GM12878 (cell line): ENCODE measurements around the gene TNXB. TPM values are rescaled to one million over a fixed set of nuclear protein-coding genes. Genes with fewer than 3 reads are reported as not detected.

Experiments used
- ATAC-seq: fragments of 200-7000 bp; cut with Tn5 transposase; 3 replicates; pipeline ENCODE4 v1.9.1; 2020; ENCODE audit warnings: mild to moderate bottlenecking, moderate library complexity
- BruUV-seq: library from RNA; stranded (reverse); fragments of 400-500 nt; replicated peaks from 2 replicates; lab custom pipeline; 2021; lab: Mats Ljungman, UMichigan
- CTCF ChIA-PET: fragments of 300-600 bp; sonication (Branson Sonifier 250); formaldehyde crosslinking; extraction: SDS; loops from one replicate; lab custom pipeline; 2021; ENCODE audit warnings: inconsistent platforms; lab: Yijun Ruan, JAX
- POLR2A ChIA-PET: fragments of 350-600 bp; formaldehyde crosslinking; extraction: SDS; loops from one replicate; lab custom pipeline; 2021; ENCODE audit warnings: inconsistent platforms; lab: Charles Lee
- RAD21 ChIA-PET: fragments of 300-600 bp; sonication (Branson Sonifier 250); formaldehyde crosslinking; loops from one replicate; lab custom pipeline; 2023; ENCODE audit warnings: antibody characterized with exemption; ENCODE audit not compliant: unreplicated experiment; lab: Charles Lee
- SMC1A ChIA-PET: fragments of 300-600 bp; sonication (Branson Sonifier 250); formaldehyde crosslinking; loops from one replicate; lab custom pipeline; 2023; ENCODE audit not compliant: unreplicated experiment, uncharacterized antibody; lab: Charles Lee
- DNase-seq: peaks from one replicate; pipeline ENCODE4 v3.0.0-alpha.2; 2011; ENCODE audit warnings: low read depth, low spot score
- FAIRE-seq: peaks from 3 replicates; lab custom pipeline; 2011; peaks lifted over from hg19 to GRCh38; lab: Jason Lieb, UNC
- H2AFZ ChIP-seq: 2 replicates; pipeline ENCODE4 v1.6.0; 2011; ENCODE audit warnings: low read depth, low read length, control low read depth; ENCODE audit not compliant: control insufficient read depth
- H3K27ac ChIP-seq: 2 replicates; pipeline ENCODE4 v1.5.1; 2011; ENCODE audit warnings: control low read depth; ENCODE audit not compliant: control insufficient read depth, insufficient read depth
- H3K27me3 ChIP-seq, 2 experiments: replicated peaks in 1 of 2; 2 replicates each; pipeline versions ENCODE4 v1.6.0 to v1.6.1; 2011; ENCODE audit warnings: low read length in 1 of 2; ENCODE audit not compliant: control insufficient read depth in 2 of 2, insufficient read depth in 2 of 2
- H3K36me3 ChIP-seq, 2 experiments: 2 replicates each; pipeline ENCODE4 v1.5.1; 2011; ENCODE audit warnings: low read length in 1 of 2; ENCODE audit not compliant: control insufficient read depth in 2 of 2, insufficient read depth in 2 of 2
- H3K4me1 ChIP-seq: 2 replicates; pipeline ENCODE4 v1.6.1; 2011; ENCODE audit warnings: mild to moderate bottlenecking, low read length, moderate library complexity, mixed read lengths; ENCODE audit not compliant: control insufficient read depth, insufficient read depth
- H3K4me2 ChIP-seq: 2 replicates; pipeline ENCODE4 v1.6.0; 2011; ENCODE audit warnings: control low read depth; ENCODE audit not compliant: control insufficient read depth, insufficient read depth
- H3K4me3 ChIP-seq: fragments of 200-600 bp; sonication (generic); 2 replicates; pipeline ENCODE4 v1.5.1; 2016
- H3K79me2 ChIP-seq: 2 replicates; pipeline ENCODE4 v1.6.0; 2011; ENCODE audit warnings: low read length; ENCODE audit not compliant: control insufficient read depth, insufficient read depth
- H3K9ac ChIP-seq: 2 replicates; pipeline ENCODE4 v1.8.0; 2011; ENCODE audit warnings: low read length, control low read depth, mixed read lengths; ENCODE audit not compliant: control insufficient read depth, insufficient read depth
- H3K9me3 ChIP-seq: replicated peaks from 3 replicates; pipeline ENCODE4 v1.5.1; 2011; ENCODE audit warnings: mild to moderate bottlenecking, low read length; ENCODE audit not compliant: control insufficient read depth, insufficient read depth
- H4K20me1 ChIP-seq: 2 replicates; pipeline ENCODE4 v1.6.0; 2011; ENCODE audit not compliant: control insufficient read depth, insufficient read depth
- BHLHE40 ChIP-seq, 2 experiments: fragments of 450-650 bp in 1 of 2; IDR thresholded peaks; 2 replicates each; pipeline ENCODE4 v1.6.1; 2011 to 2017; ENCODE audit warnings: low read depth in 2 of 2, borderline replicate concordance in 1 of 2, improper control_type of control experiment in 1 of 2, low read length in 1 of 2, mild to moderate bottlenecking in 1 of 2
- DPF2 ChIP-seq: fragments of 450-650 bp; IDR thresholded peaks from 2 replicates; pipeline ENCODE4 v1.6.1; 2017; ENCODE audit warnings: mild to moderate bottlenecking
- FOS ChIP-seq: IDR thresholded peaks from 3 replicates; pipeline ENCODE4 v1.6.1; 2011; ENCODE audit warnings: borderline replicate concordance; ENCODE audit not compliant: insufficient read length; ENCODE audit errors: extremely low read depth
- FOXK2 ChIP-seq: fragments of 450-650 bp; IDR thresholded peaks from 2 replicates; pipeline ENCODE4 v1.6.1; 2017; ENCODE audit warnings: mild to moderate bottlenecking, moderate library complexity
- HDGF ChIP-seq: fragments of 450-650 bp; IDR thresholded peaks from 2 replicates; pipeline ENCODE4 v1.6.1; 2016; ENCODE audit warnings: antibody characterized with exemption
- IKZF1 ChIP-seq: fragments of 450-650 bp; conservative IDR thresholded peaks from 2 replicates; pipeline ENCODE4 v1.6.1; 2017; ENCODE audit warnings: antibody characterized with exemption, mild to moderate bottlenecking
- JUNB ChIP-seq: IDR thresholded peaks from 2 replicates; pipeline ENCODE4 v1.6.1; 2016; ENCODE audit warnings: antibody characterized with exemption, mild to moderate bottlenecking
- POLR2A ChIP-seq: IDR thresholded peaks from 2 replicates; pipeline ENCODE4 v1.6.1; 2011; ENCODE audit warnings: low read depth, mild to moderate bottlenecking, low read length
- POU2F2 ChIP-seq: IDR thresholded peaks from 3 replicates; pipeline ENCODE4 v1.6.1; 2011; ENCODE audit warnings: low read depth, mild to moderate bottlenecking, low read length, borderline replicate concordance
- RAD21 ChIP-seq: IDR thresholded peaks from 2 replicates; pipeline ENCODE4 v1.6.1; 2011; ENCODE audit warnings: mild to moderate bottlenecking, low read depth, low read length, moderate library complexity; ENCODE audit not compliant: insufficient read depth
- REST ChIP-seq: IDR thresholded peaks from 2 replicates; pipeline ENCODE4 v1.6.1; 2012; ENCODE audit warnings: mild to moderate bottlenecking, low read depth, low read length
- TCF12 ChIP-seq: IDR thresholded peaks from 2 replicates; pipeline ENCODE4 v1.6.1; 2011; ENCODE audit warnings: low read depth, mild to moderate bottlenecking, low read length
- TCF3 ChIP-seq: IDR thresholded peaks from 2 replicates; pipeline ENCODE4 v1.6.1; 2012; ENCODE audit warnings: low read depth, mild to moderate bottlenecking, low read length, borderline replicate concordance; ENCODE audit not compliant: insufficient read depth
- WGBS: methylation state at CpG from one replicate; pipeline ENCODE4 v1.1.6; 2016; ENCODE audit warnings: low lambda C conversion rate; ENCODE audit not compliant: insufficient replicate concordance, insufficient coverage; ENCODE audit errors: missing lambda C conversion rate; 5-methylcytosine and 5-hydroxymethylcytosine counted together
- in situ Hi-C: fragments of 300-500 bp; cut with MboI; formaldehyde crosslinking; loops from 9 replicates; pipeline ENCODE4 v1.14.3; 2018; ENCODE audit warnings: mixed read lengths
- intact Hi-C: fragments of 100-400 bp; cut with micrococcal nuclease; formaldehyde crosslinking; loops from one replicate; pipeline ENCODE4 v1.14.2; 2022; ENCODE audit not compliant: unreplicated experiment
- polyA plus RNA-seq, 11 experiments: library from polyadenylated mRNA; depleted of rRNA in 4 of 11; unstranded in 6 of 11; stranded (reverse) in 5 of 11; fragments of >200 nt; fragmentation: Nextera tagmentation in 4 of 11; fragmentation: Illumina TruSeq in 1 of 11; extraction: Ambion mirVana in 4 of 11; extraction: Trizol in 1 of 11; gene quantifications; 1 replicate in 1 of 11; 2 replicates in 10 of 11; pipeline versions ENCODE4 v1.2.1 to v1.2.3, GENCODE V29; 2011 to 2016; ENCODE audit warnings: inconsistent platforms in 2 of 11, missing spikeins in 2 of 11, low read depth in 1 of 11
- total RNA-seq, 4 experiments: library from RNA; depleted of rRNA in 3 of 4; stranded (reverse); fragments of >200 nt in 3 of 4; fragmentation: Illumina TruSeq in 1 of 4; extraction: Trizol in 1 of 4; gene quantifications; 2 replicates each; pipeline versions ENCODE4 v1.2.1 to v1.2.3, GENCODE V29; 2013 to 2021
- TF ChIP-seq, protein P1 (sequence below): fragments of 450-650 bp; conservative IDR thresholded peaks from 2 replicates; pipeline ENCODE4 v1.6.1; 2017; ENCODE audit warnings: mild to moderate bottlenecking, moderate library complexity
- TF ChIP-seq, protein P2 (sequence below), 3 experiments: IDR thresholded peaks in 2 of 3; conservative IDR thresholded peaks in 1 of 3; 2 replicates each; pipeline ENCODE4 v1.5.1; 2011; ENCODE audit warnings: low read depth in 3 of 3, low read length in 3 of 3, mild to moderate bottlenecking in 3 of 3, control low read depth in 2 of 3, moderate library complexity in 2 of 3, inconsistent platforms in 1 of 3, mixed read lengths in 1 of 3; ENCODE audit not compliant: control insufficient read depth in 2 of 3, insufficient read depth in 1 of 3; ENCODE audit errors: extremely low read depth in 1 of 3

Gene TNXB
- total and polyA plus RNA-seq, 10 of the 15 experiments (the other 5 are each of a cell fraction or from before 2014, with no cell fraction given) = 0.03 to 2.5 (median 0.68) TPM; not detected in 2

DNA sequence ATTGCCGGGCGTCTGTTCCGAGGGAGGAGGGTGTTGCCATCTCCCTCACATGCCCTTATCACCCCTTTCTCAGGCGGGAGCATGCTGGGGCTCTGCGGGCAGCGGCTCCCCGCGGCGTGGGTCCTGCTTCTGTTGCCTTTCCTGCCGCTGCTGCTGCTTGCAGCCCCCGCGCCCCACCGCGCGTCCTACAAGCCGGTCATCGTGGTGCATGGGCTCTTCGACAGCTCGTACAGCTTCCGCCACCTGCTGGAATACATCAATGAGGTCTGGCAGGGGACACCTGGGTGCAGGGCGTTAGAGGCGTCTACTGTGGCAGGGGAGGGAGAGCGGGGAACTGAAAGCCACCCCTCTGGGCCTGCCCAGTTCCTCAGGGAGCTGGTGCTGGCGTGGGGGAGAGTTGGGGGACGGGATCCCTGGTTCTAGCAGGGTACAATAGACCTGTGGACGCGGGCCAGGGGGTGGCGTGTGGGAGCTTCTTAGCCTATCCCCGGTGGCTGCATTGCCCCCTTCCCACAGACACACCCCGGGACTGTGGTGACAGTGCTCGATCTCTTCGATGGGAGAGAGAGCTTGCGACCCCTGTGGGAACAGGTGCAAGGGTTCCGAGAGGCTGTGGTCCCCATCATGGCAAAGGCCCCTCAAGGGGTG is 45.5 kb upstream of the TNXB start:
- Histone ChIP-seq H2AFZ (peak overlapping the region; percentile 77), H3K9ac (peak overlapping the region; percentile 45), H3K4me2 (peak overlapping the region; percentile 85), H3K27ac (peak overlapping the region; percentile 11; the same call in 1 of the 2 replicates), H3K4me3 (peak overlapping the region; percentile 94), H3K79me2 (no peaks in the 10 kb centered on the region), H3K36me3 (no peaks in the 10 kb centered on the region; a peak in 2 of 4 replicates), H3K9me3 (no peaks in the 10 kb centered on the region), H3K27me3 (peaks cover 0 to 8% of the 10 kb centered on the region in 2 experiments; a peak in 3 of 4 replicates), H4K20me1 (no peaks in the 10 kb centered on the region), H3K4me1 (peaks cover 3% of the 10 kb centered on the region; the same call in 1 of the 2 replicates)
- no TSS peak for BruUV-seq
- ChIA-PET POLR2A (interaction anchor here (0.6 to 1.0 kb wide), 2 partner anchors 26 to 238 kb away, joined by 4 to 7 read pairs; partner anchors contain the start of gene ATF6B), SMC1A (interaction anchor here (0.7 to 1.1 kb wide), 4 partner anchors 22 to 99 kb away, joined by 3 to 5 read pairs (median 4); no protein-coding TSS in a partner anchor), CTCF (interaction anchor here (0.6 to 1.2 kb wide), 9 partner anchors 9 to 1190 kb away, joined by 3 to 7 read pairs (median 5); partner anchors contain the start of genes ATF6B and FKBPL), RAD21 (interaction anchor here (0.6 to 1.3 kb wide), 5 partner anchors 23 to 41 kb away, joined by 3 to 5 read pairs (median 4); no protein-coding TSS in a partner anchor)
- DNase-seq (no peak), ATAC-seq (peak; percentile 95), FAIRE-seq (peak; percentile 86)
- 8% methylated on average over 31 of the region's 34 CpGs for WGBS
- in situ Hi-C loops (no loop called here), intact Hi-C loops (loop anchor here (2.0 to 10.0 kb wide), 3 partner anchors 36 to 110 kb away; no protein-coding TSS in a partner anchor)
- TF ChIP-seq TCF12 = peak; percentile 78
- TF ChIP-seq POLR2A = peak; percentile 40; the same call in 1 of the 2 replicates
- no peak for TF ChIP-seq FOXK2
- TF ChIP-seq REST = no peak
- TF ChIP-seq IKZF1 = peak; percentile 26
- TF ChIP-seq, protein P1, sequence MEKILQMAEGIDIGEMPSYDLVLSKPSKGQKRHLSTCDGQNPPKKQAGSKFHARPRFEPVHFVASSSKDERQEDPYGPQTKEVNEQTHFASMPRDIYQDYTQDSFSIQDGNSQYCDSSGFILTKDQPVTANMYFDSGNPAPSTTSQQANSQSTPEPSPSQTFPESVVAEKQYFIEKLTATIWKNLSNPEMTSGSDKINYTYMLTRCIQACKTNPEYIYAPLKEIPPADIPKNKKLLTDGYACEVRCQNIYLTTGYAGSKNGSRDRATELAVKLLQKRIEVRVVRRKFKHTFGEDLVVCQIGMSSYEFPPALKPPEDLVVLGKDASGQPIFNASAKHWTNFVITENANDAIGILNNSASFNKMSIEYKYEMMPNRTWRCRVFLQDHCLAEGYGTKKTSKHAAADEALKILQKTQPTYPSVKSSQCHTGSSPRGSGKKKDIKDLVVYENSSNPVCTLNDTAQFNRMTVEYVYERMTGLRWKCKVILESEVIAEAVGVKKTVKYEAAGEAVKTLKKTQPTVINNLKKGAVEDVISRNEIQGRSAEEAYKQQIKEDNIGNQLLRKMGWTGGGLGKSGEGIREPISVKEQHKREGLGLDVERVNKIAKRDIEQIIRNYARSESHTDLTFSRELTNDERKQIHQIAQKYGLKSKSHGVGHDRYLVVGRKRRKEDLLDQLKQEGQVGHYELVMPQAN = peak; percentile 56; the same call in 1 of the 2 replicates
- TF ChIP-seq, protein P2, sequence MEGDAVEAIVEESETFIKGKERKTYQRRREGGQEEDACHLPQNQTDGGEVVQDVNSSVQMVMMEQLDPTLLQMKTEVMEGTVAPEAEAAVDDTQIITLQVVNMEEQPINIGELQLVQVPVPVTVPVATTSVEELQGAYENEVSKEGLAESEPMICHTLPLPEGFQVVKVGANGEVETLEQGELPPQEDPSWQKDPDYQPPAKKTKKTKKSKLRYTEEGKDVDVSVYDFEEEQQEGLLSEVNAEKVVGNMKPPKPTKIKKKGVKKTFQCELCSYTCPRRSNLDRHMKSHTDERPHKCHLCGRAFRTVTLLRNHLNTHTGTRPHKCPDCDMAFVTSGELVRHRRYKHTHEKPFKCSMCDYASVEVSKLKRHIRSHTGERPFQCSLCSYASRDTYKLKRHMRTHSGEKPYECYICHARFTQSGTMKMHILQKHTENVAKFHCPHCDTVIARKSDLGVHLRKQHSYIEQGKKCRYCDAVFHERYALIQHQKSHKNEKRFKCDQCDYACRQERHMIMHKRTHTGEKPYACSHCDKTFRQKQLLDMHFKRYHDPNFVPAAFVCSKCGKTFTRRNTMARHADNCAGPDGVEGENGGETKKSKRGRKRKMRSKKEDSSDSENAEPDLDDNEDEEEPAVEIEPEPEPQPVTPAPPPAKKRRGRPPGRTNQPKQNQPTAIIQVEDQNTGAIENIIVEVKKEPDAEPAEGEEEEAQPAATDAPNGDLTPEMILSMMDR (IDR thresholded peaks at IDR 0.05 in 2 of 3, conservative IDR thresholded peaks at IDR 0.05 in 1 of 3; ENCODE audit: control insufficient read depth in 2 of 3, extremely low read depth in 1 of 3, insufficient read depth in 1 of 3, low read depth in 3 of 3, low read length in 3 of 3) = peak; percentile 53 to 73 (median 65)
- TF ChIP-seq TCF3 = peak; percentile 62; the same call in 1 of the 2 replicates
- TF ChIP-seq POU2F2 = peak; percentile 30; the same call in 1 of the 3 replicates
- 0 out of 2 replicates have a peak, but pooled peaks have one; percentile 21 for TF ChIP-seq HDGF
- TF ChIP-seq JUNB = no peak
- TF ChIP-seq FOS = no peak
- peak in 1 of 2 experiments; percentile 22; a peak in 1 of 4 replicates for TF ChIP-seq BHLHE40 (IDR thresholded peaks at IDR 0.05; ENCODE audit: borderline replicate concordance in 1 of 2, low read depth in 2 of 2, low read length in 1 of 2)
- TF ChIP-seq RAD21 = peak; percentile 71
- peak; percentile 26; the same call in 1 of the 2 replicates for TF ChIP-seq DPF2
